Epithelial cell of alveolus of lung (primary cell): ENCODE measurements around the gene SRRM3. TPM values are rescaled to one million over a fixed set of nuclear protein-coding genes. Genes with fewer than 3 reads are reported as not detected.

Experiments
- total RNA-seq: library from RNA; depleted of rRNA; stranded (reverse); fragments of >200 nt; gene quantifications from 2 replicates; pipeline ENCODE4 v1.2.1, GENCODE V29; 2015

The SRRM3 gene
- 7.1 and 8.5 TPM in 2 replicates for total RNA-seq

GRCh38 chr7:76201732-76202665, at the start of gene SRRM3:
TSS of gene SRRM3 (plus strand) at chr7:76201896. CDS start at chr7:76235067, 33,171 bp downstream.

GRCh38 chr7:76302347-76303201, 100.9 kb downstream of the SRRM3 start, which contains the start of gene HSPB1:
TSS of gene HSPB1 (plus strand) at chr7:76302673. CDS start at chr7:76302713, 40 bp downstream.

Other genes with a start within 250 kb of the SRRM3 start
- gene TMEM120A, start 207.3 kb upstream of the SRRM3 start, total RNA-seq = 22.6 and 28.9 TPM in 2 replicates
- 57.9 and 93.7 TPM in 2 replicates for gene STYXL1, start 153.9 kb upstream of the SRRM3 start, total RNA-seq
- gene MDH2, start 153.8 kb upstream of the SRRM3 start, total RNA-seq = 96.7 and 197 TPM in 2 replicates
- gene HSPB1, start 100.8 kb downstream of the SRRM3 start, total RNA-seq = 213 and 451 TPM in 2 replicates
- gene YWHAG, start 157.1 kb downstream of the SRRM3 start, total RNA-seq = 62.4 and 84.9 TPM in 2 replicates
- 0.48 and 1.7 TPM in 2 replicates for gene SSC4D, start 207.8 kb downstream of the SRRM3 start, total RNA-seq
- gene ZP3, start 223.1 kb downstream of the SRRM3 start, total RNA-seq = 0.72 and 2.1 TPM in 2 replicates